Ureter (tissue), 1 donor: ENCODE measurements around the gene KCTD13. TPM values are rescaled to one million over a fixed set of nuclear protein-coding genes. Genes with fewer than 3 reads are reported as not detected.
"Not testable (repeated sequence)": the region's sequence is repeated elsewhere in the genome, so short reads cannot be mapped to it uniquely, and the experiment has no call there.

Source experiments
- DNase-seq: peaks from one replicate; pipeline ENCODE4 v3.0.0-alpha.2; 2020; ENCODE audit warnings: low spot score
- total RNA-seq: library from RNA; stranded (reverse); gene quantifications from one replicate; pipeline ENCODE4 v1.2.4, GENCODE V29; 2023
- donor health status: DM: yes; HTN: yes; CAD: no.

Gene KCTD13
- total RNA-seq, 1 donor from 2014 or later, result 33.6 TPM

- DNase-seq, result no peak
Observed at GRCh38 chr16:29907973-29908372, 18.1 kb downstream of the KCTD13 start.

- DNase-seq, result no peak
Observed at GRCh38 chr16:29906520-29907244, 19.3 kb downstream of the KCTD13 start.

- DNase-seq, result no peak
Observed at GRCh38 chr16:29905668-29906067, 20.4 kb downstream of the KCTD13 start.

GRCh38 chr16:29904947-29905346, 21.1 kb downstream of the KCTD13 start:
- no peak for DNase-seq

GRCh38 chr16:29903590-29903989, 22.4 kb downstream of the KCTD13 start:
- DNase-seq, result no peak

GRCh38 chr16:29901607-29901945, 24.4 kb downstream of the KCTD13 start:
- DNase-seq, result no peak

GRCh38 chr16:29900888-29901606, 25.0 kb downstream of the KCTD13 start:
- DNase-seq, result no peak

GRCh38 chr16:29900102-29900887, 25.7 kb downstream of the KCTD13 start, which contains the start of gene ASPHD1:
Gene ASPHD1, plus strand, starts transcription at chr16:29900488. Its CDS starts 484 bp downstream, at chr16:29900972.
- DNase-seq, result peak; percentile 58

- DNase-seq, result peak; percentile 81
Observed at GRCh38 chr16:29899516-29900101, 26.4 kb downstream of the KCTD13 start, which contains the start of gene SEZ6L2. Gene SEZ6L2, minus strand, starts transcription at chr16:29899550. Its CDS starts 531 bp downstream, at chr16:29899019.

- DNase-seq, result no peak
Observed at GRCh38 chr16:29898804-29899515, 27.1 kb downstream of the KCTD13 start.

GRCh38 chr16:29898135-29898803, 27.8 kb downstream of the KCTD13 start:
- DNase-seq, result no peak

- DNase-seq, result no peak
Observed at GRCh38 chr16:29897333-29897732, 28.7 kb downstream of the KCTD13 start.

- DNase-seq, result no peak
Observed at GRCh38 chr16:29896841-29897240, 29.2 kb downstream of the KCTD13 start.

- no peak for DNase-seq
Observed at GRCh38 chr16:29894352-29894751, 31.7 kb downstream of the KCTD13 start.

GRCh38 chr16:29893553-29893952, 32.5 kb downstream of the KCTD13 start:
- DNase-seq, result no peak

- no peak for DNase-seq
Observed at GRCh38 chr16:29892458-29892813, 33.6 kb downstream of the KCTD13 start.

GRCh38 chr16:29891525-29892457, 34.2 kb downstream of the KCTD13 start:
- no peak for DNase-seq

- DNase-seq, result not testable (repeated sequence)
Observed at GRCh38 chr16:29889372-29889771, 36.7 kb downstream of the KCTD13 start.

GRCh38 chr16:29883987-29884386, 42.0 kb downstream of the KCTD13 start:
- DNase-seq, result no peak

- no peak for DNase-seq
Observed at GRCh38 chr16:29881050-29881449, 45.0 kb downstream of the KCTD13 start.
